Endothelial cell of umbilical vein (primary cell): ENCODE measurements around the gene KRTAP4-11. TPM values are rescaled to one million over a fixed set of nuclear protein-coding genes. Genes with fewer than 3 reads are reported as not detected.

Experiments
- BruUV-seq: library from RNA; stranded (reverse); fragments of 400-500 nt; replicated peaks from 2 replicates; lab custom pipeline; 2021; lab: Mats Ljungman, UMichigan
- CTCF ChIA-PET: fragments of 300-600, 350-600 bp; sonication (Branson Sonifier 250); formaldehyde crosslinking; loops from one replicate; lab custom pipeline; 2021; ENCODE audit warnings: antibody characterized with exemption, inconsistent platforms; lab: Charles Lee
- POLR2A ChIA-PET: fragments of 300-600, 350-600 bp; sonication (Branson Sonifier 250); formaldehyde crosslinking; loops from one replicate; lab custom pipeline; 2021; ENCODE audit warnings: antibody characterized with exemption, inconsistent platforms; lab: Charles Lee
- DNase-seq: peaks from one replicate; pipeline ENCODE4 v3.0.0-alpha.2; 2011; ENCODE audit warnings: low read depth, low spot score
- FAIRE-seq: peaks from 2 replicates; lab custom pipeline; 2011; peaks lifted over from hg19 to GRCh38; lab: Jason Lieb, UNC
- H2AFZ ChIP-seq: 2 replicates; pipeline ENCODE4 v1.6.0; 2012; ENCODE audit warnings: low read depth, low read length, control low read depth, inconsistent platforms
- H3K27ac ChIP-seq: 2 replicates; pipeline ENCODE4 v1.5.1; 2011; ENCODE audit warnings: low read depth, mild to moderate bottlenecking, control low read depth, low read length, moderate library complexity; ENCODE audit not compliant: insufficient read depth
- H3K27me3 ChIP-seq, 2 experiments: 2 replicates each; pipeline versions ENCODE4 v1.6.0 to v1.6.1; 2011; ENCODE audit warnings: low read length in 2 of 2, mixed read lengths in 1 of 2; ENCODE audit not compliant: control insufficient read depth in 2 of 2, insufficient read depth in 2 of 2
- H3K36me3 ChIP-seq, 2 experiments: 2 replicates in 1 of 2; 3 replicates in 1 of 2; pipeline ENCODE4 v1.5.1; 2011; ENCODE audit warnings: low read length in 2 of 2, mild to moderate bottlenecking in 1 of 2, moderate library complexity in 1 of 2; ENCODE audit not compliant: control insufficient read depth in 2 of 2, insufficient read depth in 2 of 2; ENCODE audit errors: extremely low read depth in 1 of 2
- H3K4me1 ChIP-seq: 3 replicates; pipeline ENCODE4 v1.5.1; 2011; ENCODE audit warnings: mild to moderate bottlenecking, low read length; ENCODE audit not compliant: control insufficient read depth, insufficient read depth; ENCODE audit errors: extremely low read depth
- H3K4me2 ChIP-seq: 2 replicates; pipeline ENCODE4 v1.6.1; 2011; ENCODE audit warnings: low read length, control low read depth, mixed read lengths; ENCODE audit not compliant: insufficient read depth
- H3K4me3 ChIP-seq, 3 experiments: fragments of 200-600 bp in 1 of 3; sonication (generic), shearing (Covaris generic) in 1 of 3; replicated peaks in 1 of 3; 2 replicates each; pipeline ENCODE4 v1.5.1; 2011 to 2016; ENCODE audit warnings: control low read depth in 3 of 3, low read length in 3 of 3, mild to moderate bottlenecking in 2 of 3, inconsistent platforms in 1 of 3, low read depth in 1 of 3, moderate library complexity in 1 of 3; ENCODE audit not compliant: insufficient read depth in 1 of 3
- H3K79me2 ChIP-seq: 2 replicates; pipeline ENCODE4 v1.6.0; 2012; ENCODE audit warnings: low read length, inconsistent platforms; ENCODE audit not compliant: control insufficient read depth, insufficient read depth
- H3K9ac ChIP-seq: replicated peaks from 2 replicates; pipeline ENCODE3; 2011; ENCODE audit warnings: low read length, control low read depth; ENCODE audit not compliant: insufficient read depth; ENCODE audit errors: extremely low read depth
- H3K9me1 ChIP-seq: replicated peaks from 3 replicates; pipeline ENCODE4 v1.6.0; 2011; ENCODE audit warnings: mild to moderate bottlenecking, low read length; ENCODE audit not compliant: control insufficient read depth, insufficient read depth; ENCODE audit errors: extremely low read depth
- H3K9me3 ChIP-seq: replicated peaks from 2 replicates; pipeline ENCODE4 v1.5.1; 2012; ENCODE audit warnings: low read length, inconsistent platforms; ENCODE audit not compliant: control insufficient read depth, insufficient read depth
- H4K20me1 ChIP-seq: replicated peaks from 2 replicates; pipeline ENCODE3; 2011; ENCODE audit warnings: mild to moderate bottlenecking, low read length; ENCODE audit not compliant: control insufficient read depth, insufficient read depth; ENCODE audit errors: extremely low read depth
- CTCF ChIP-seq, 2 donors: IDR thresholded peaks; 1 replicate in 1 of 2; 2 replicates in 1 of 2; pipeline ENCODE4 v1.5.1; 2011; ENCODE audit warnings: low read length in 2 of 2, mild to moderate bottlenecking in 2 of 2, moderate library complexity in 2 of 2, control low read depth in 1 of 2, inconsistent platforms in 1 of 2, low read depth in 1 of 2; ENCODE audit not compliant: insufficient read depth in 1 of 2; ENCODE audit errors: extremely low read depth in 1 of 2
- EZH2 ChIP-seq: IDR thresholded peaks from 2 replicates; pipeline ENCODE4 v1.6.1; 2012; ENCODE audit warnings: borderline replicate concordance, low read depth, mild to moderate bottlenecking, moderate library complexity, low read length, inconsistent platforms; ENCODE audit not compliant: severe bottlenecking
- FOS ChIP-seq: IDR thresholded peaks from 2 replicates; pipeline ENCODE4 v1.6.1; 2011; ENCODE audit warnings: mild to moderate bottlenecking, low read length, moderate library complexity, borderline replicate concordance; ENCODE audit not compliant: insufficient read depth
- GATA2 ChIP-seq: IDR thresholded peaks from 2 replicates; pipeline ENCODE4 v1.7.0; 2011; ENCODE audit warnings: low read depth, mild to moderate bottlenecking, moderate library complexity, mixed read lengths, low read length; ENCODE audit not compliant: insufficient read length, insufficient read depth
- JUN ChIP-seq: IDR thresholded peaks from 2 replicates; pipeline ENCODE4 v1.6.1; 2011; ENCODE audit warnings: borderline replicate concordance, low read depth; ENCODE audit not compliant: insufficient read length, insufficient read depth
- MAX ChIP-seq: IDR thresholded peaks from 2 replicates; pipeline ENCODE4 v1.6.1; 2011; ENCODE audit not compliant: insufficient read depth, insufficient read length
- MYC ChIP-seq: IDR thresholded peaks from one replicate; pipeline ENCODE4 v1.6.1; 2011; ENCODE audit warnings: mild to moderate bottlenecking, low read depth, low read length
- POLR2A ChIP-seq: IDR thresholded peaks from 2 replicates; pipeline ENCODE4 v1.6.1; 2012; ENCODE audit warnings: low read depth, mild to moderate bottlenecking, control low read depth, low read length
- POLR2AphosphoS5 ChIP-seq: IDR thresholded peaks from 2 replicates; pipeline ENCODE4 v1.6.1; 2012; ENCODE audit warnings: low read depth, mild to moderate bottlenecking, control low read depth, low read length, moderate library complexity; ENCODE audit not compliant: insufficient read depth
- dilution Hi-C: fragments of 300-500 bp; cut with MboI; formaldehyde crosslinking; loops from one replicate; pipeline ENCODE4 v1.15.0; 2019; ENCODE audit warnings: low sequenced_read_pairs; ENCODE audit not compliant: extremely low pct_ligation_motif_present
- intact Hi-C: fragments of 100-400 bp; cut with micrococcal nuclease; formaldehyde crosslinking; loops from one replicate; pipeline ENCODE4 v1.10.0; 2022
- polyA plus RNA-seq, 4 experiments: library from polyadenylated mRNA; depleted of rRNA in 3 of 4; stranded (reverse) in 3 of 4; unstranded in 1 of 4; fragments of >200 nt; gene quantifications; 2 replicates each; pipeline versions ENCODE4 v1.2.1 to v1.2.3, GENCODE V29; 2011 to 2012; ENCODE audit warnings: missing spikeins in 1 of 4
- total RNA-seq: library from RNA; stranded (reverse); gene quantifications from 2 replicates; pipeline ENCODE4 v1.2.3, GENCODE V29; 2021

Gene KRTAP4-11
- total and polyA plus RNA-seq, 2 donors (not counting 3 experiments of a cell fraction or from before 2014, with no cell fraction given) = not detected

- CTCF ChIA-PET = interaction anchor here (0.7 kb wide), 1 partner anchor 21 kb away, joined by 3 read pairs; no protein-coding TSS in a partner anchor
- H3K9me1 ChIP-seq = no peaks in the 10 kb centered on the region
- H3K9me3 ChIP-seq = no peaks in the 10 kb centered on the region
- no peak overlapping the region for H3K4me2 ChIP-seq
- H3K4me3 ChIP-seq = no peak overlapping the region
- TF ChIP-seq CTCF (IDR thresholded peaks at IDR 0.05; ENCODE audit: extremely low read depth in 1 of 2, insufficient read depth in 1 of 2, low read depth in 1 of 2, low read length in 2 of 2) (no peak), MYC (no peak), EZH2 (no peak), POLR2AphosphoS5 (no peak), GATA2 (no peak), FOS (no peak), MAX (no peak), POLR2A (no peak), JUN (no peak)
- no peak overlapping the region for H2AFZ ChIP-seq
- no TSS peak for BruUV-seq
- H3K79me2 ChIP-seq = no peaks in the 10 kb centered on the region
- POLR2A ChIA-PET = no interaction called here
- H3K36me3 ChIP-seq = no peaks in the 10 kb centered on the region
- FAIRE-seq (no peak), DNase-seq (no peak)
- no peak overlapping the region for H3K9ac ChIP-seq
- no peak overlapping the region for H3K27ac ChIP-seq
- H4K20me1 ChIP-seq = no peaks in the 10 kb centered on the region
- dilution Hi-C loops (no loop called here), intact Hi-C loops (no loop called here)
- no peaks in the 10 kb centered on the region for H3K4me1 ChIP-seq
- H3K27me3 ChIP-seq = peaks cover 0 to 3% of the 10 kb centered on the region in 2 experiments
Measured at GRCh38 chr17:41133880-41134735, 15.9 kb upstream of the KRTAP4-11 start.
